Epidermal melanocyte (primary cell): ENCODE measurements around the gene HFE.
A peak's percentile ranks its signal among the peaks of the same experiment; 100 is the strongest.
"Not testable (repeated sequence)": the region's sequence is repeated elsewhere in the genome, so short reads cannot be mapped to it uniquely, and the experiment has no call there.

Experiments used
- DNase-seq: peaks from one replicate; pipeline ENCODE4 v3.0.0; 2011; ENCODE audit warnings: low spot score; ENCODE audit not compliant: insufficient read length

The HFE gene

GRCh38 chr6:26105842-26106241 is 18.6 kb downstream of the HFE start:
- no peak for DNase-seq

GRCh38 chr6:26107935-26108334 is 20.7 kb downstream of the HFE start:
- no peak for DNase-seq

- DNase-seq = no peak
Observed at GRCh38 chr6:26109772-26110171, 22.5 kb downstream of the HFE start.

GRCh38 chr6:26113570-26113969 is 26.3 kb downstream of the HFE start:
- no peak for DNase-seq

- DNase-seq = no peak
Observed at GRCh38 chr6:26115226-26115625, 28.0 kb downstream of the HFE start.

- no peak for DNase-seq
Observed at GRCh38 chr6:26116267-26116666, 29.0 kb downstream of the HFE start.

- no peak for DNase-seq
Observed at GRCh38 chr6:26118999-26119398, 31.8 kb downstream of the HFE start.

GRCh38 chr6:26120115-26120514 is 32.9 kb downstream of the HFE start:
- not testable (repeated sequence) for DNase-seq

- DNase-seq = no peak
Observed at GRCh38 chr6:26120807-26121140, 33.5 kb downstream of the HFE start.

- no peak for DNase-seq
Observed at GRCh38 chr6:26121141-26122004, 34.1 kb downstream of the HFE start.

- no peak for DNase-seq
Observed at GRCh38 chr6:26122005-26122388, 34.8 kb downstream of the HFE start.

GRCh38 chr6:26122402-26122792 is 35.2 kb downstream of the HFE start:
- no peak for DNase-seq

GRCh38 chr6:26122793-26123674 is 35.8 kb downstream of the HFE start:
- DNase-seq = peak; percentile 80

GRCh38 chr6:26123675-26123946 is 36.4 kb downstream of the HFE start:
- no peak for DNase-seq

GRCh38 chr6:26123947-26124780 is 36.9 kb downstream of the HFE start:
- peak; percentile 92 for DNase-seq

GRCh38 chr6:26124781-26125685 is 37.8 kb downstream of the HFE start:
- DNase-seq = no peak

- no peak for DNase-seq
Observed at GRCh38 chr6:26126394-26127235, 39.4 kb downstream of the HFE start.

GRCh38 chr6:26128013-26128771 is 41.0 kb downstream of the HFE start:
- no peak for DNase-seq

GRCh38 chr6:26129656-26130055 is 42.4 kb downstream of the HFE start:
- DNase-seq = no peak
